Left kidney (tissue), 2 donors: Measurements from ENCODE around the gene SVIL. TPM values are rescaled to one million over a fixed set of nuclear protein-coding genes. Genes with fewer than 3 reads are reported as not detected.
"Not testable (repeated sequence)": the region's sequence is repeated elsewhere in the genome, so short reads cannot be mapped to it uniquely, and the experiment has no call there.

Source experiments
- DNase-seq: peaks from one replicate; pipeline ENCODE4 v3.0.0-alpha.2; 2013
- polyA plus RNA-seq: library from polyadenylated mRNA; unstranded; fragments of 120-200 nt; gene quantifications from one replicate; pipeline ENCODE4 v1.2.1, GENCODE V29; 2013; ENCODE audit not compliant: insufficient read length

SVIL gene
- polyA plus RNA-seq, 1 donor: 43.8 TPM

DNA sequence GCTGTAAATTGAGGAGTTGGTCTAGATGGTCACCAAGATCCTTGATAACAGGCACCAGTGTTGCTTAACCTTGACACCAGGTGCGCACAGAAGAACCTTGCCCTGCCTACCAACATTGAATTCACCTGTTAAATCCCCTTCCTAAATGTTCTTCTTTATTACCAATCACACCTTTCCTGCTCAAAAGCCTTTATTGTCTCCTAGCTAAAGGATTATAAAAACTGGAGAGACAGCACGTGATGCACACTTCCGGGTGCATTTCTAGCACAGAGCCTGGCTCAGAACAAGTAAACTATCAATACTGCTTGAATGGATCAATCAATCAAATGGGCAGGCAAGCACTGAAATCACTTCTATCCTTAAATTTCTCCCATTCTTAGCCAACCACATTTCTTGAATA lies 56.3 kb downstream of the SVIL start:
- no peak for DNase-seq

- DNase-seq: no peak
These were observed 58.1 kb downstream of the SVIL start for GRCh38 chr10:29576681-29577080.

DNA sequence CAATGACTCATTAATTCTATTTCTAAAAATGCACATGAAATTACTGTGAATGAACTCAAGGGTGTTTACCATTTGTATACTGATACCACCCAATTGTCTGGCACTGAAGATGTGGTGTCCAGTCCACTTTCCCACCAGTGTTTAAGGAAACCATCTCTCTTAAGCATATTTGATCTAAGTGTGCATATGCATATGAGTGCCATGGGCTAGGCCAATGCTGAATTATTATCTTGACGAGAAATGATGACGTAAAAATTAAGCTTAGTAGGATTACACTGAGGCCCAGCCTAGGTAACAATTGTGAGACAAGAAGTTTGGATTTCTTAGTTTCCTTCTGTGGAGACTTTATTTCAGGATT lies 59.7 kb downstream of the SVIL start:
- DNase-seq: no peak

- DNase-seq: not testable (repeated sequence)
These were observed 60.3 kb downstream of the SVIL start for GRCh38 chr10:29574212-29575097.

DNA sequence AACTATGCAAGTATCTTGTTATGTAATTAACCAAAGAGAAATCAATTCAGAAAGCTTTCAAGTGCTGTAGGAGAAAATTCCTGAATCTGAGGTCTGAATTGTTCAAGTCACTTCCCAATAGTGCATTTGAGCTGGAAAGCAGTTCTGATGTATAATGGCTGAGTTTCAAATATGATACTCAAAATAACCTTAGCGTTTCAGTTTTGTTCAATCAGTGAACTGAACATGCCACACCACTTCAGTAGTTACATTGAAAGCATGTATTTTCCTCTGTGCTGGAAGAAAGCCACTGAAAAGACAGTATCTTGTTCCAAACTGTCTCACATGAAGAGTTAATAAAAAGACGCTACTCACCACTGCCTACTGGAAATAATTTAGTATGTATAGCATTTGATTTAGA lies 64.5 kb downstream of the SVIL start:
- not testable (repeated sequence) for DNase-seq

GRCh38 chr10:29569795-29570194 lies 65.0 kb downstream of the SVIL start:
- no peak for DNase-seq

- DNase-seq: no peak
These were observed 67.8 kb downstream of the SVIL start for GRCh38 chr10:29567003-29567402.

- not testable (repeated sequence) for DNase-seq
These were observed 68.6 kb downstream of the SVIL start for GRCh38 chr10:29566209-29566608.

DNA sequence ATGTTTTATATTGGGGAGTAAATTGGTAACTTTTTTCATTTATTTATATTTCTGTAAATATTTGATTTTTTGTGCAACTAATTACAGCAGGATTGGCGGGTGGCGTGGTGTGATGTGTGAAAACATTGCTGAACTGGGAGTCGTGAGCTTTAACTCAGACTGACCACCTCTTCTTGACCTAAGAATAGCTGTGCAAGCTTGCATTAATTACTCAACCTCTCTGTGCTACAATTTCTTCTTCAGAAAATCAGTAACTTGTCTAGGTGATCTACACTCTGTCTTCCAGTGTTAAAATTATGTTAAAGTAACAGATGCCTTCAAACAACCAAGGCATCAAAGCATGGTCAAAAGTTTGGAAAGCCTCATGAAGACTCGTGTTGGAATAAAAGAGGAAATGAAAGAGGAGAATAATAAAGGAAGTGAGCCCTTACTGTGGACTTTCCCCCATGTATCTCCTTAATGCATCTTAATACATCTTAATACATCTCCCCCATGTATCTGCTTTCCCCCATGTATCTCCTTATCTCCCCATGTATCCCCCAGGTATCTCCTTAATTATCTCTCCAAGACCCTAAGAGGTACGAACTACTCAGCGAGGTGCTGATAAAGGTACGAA lies 71.2 kb downstream of the SVIL start:
- DNase-seq: no peak

GRCh38 chr10:29563006-29563405 lies 71.8 kb downstream of the SVIL start:
- not testable (repeated sequence) for DNase-seq

DNA sequence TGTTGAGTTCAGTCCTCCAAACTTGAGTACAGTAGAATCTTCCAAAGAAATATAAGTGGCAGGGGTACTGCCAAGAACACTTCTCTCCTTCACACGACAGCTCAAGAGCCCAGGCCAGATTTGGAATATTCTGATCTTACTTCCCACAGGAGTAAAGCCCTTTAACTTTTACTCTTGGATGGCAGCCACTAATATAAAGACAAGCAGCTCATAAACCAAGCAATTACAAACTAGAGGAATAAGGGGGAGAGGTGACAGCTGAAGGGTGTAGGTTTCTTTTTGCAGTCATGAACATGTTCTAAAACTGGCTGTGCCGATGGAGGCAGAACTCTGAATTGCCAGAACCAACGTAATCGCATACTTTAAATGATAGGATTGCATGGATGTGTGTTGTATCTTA lies 74.8 kb downstream of the SVIL start:
- DNase-seq: no peak

- no peak for DNase-seq
These were observed 77.1 kb downstream of the SVIL start for GRCh38 chr10:29557665-29558064.

DNA sequence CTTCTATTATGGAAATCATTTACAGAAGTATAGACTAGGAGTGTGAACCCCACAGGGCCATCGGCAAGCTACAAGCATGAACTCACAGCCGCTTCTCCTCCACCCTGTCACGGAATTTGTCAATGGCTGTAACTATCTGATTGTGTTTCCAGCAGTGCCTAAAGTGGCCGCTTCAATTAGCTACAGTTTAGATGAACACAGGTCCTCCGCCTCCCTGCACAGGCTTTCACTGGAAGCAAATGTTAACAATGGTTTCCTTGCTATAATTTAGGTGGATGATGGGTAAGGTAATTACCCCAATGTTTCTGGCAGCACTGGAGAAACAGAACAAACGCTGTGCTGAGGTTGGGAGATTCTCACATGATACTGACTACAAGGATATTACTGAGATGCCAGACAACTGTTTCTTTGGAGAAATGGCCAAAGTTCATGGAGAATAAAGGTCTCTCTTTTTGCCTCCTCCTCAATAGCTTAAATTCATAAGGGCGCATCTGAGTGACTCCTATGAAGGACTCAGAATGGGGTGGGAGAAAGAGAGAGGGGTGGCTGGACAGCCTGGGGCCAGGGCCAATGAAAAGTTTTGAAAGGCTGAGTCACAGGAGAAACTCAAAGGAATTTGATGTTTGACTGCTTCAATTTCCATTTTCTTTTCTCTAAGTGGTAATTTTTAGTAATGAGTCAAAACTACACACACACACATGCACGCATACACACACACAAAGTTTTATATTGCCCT lies 78.9 kb downstream of the SVIL start:
- no peak for DNase-seq

DNA sequence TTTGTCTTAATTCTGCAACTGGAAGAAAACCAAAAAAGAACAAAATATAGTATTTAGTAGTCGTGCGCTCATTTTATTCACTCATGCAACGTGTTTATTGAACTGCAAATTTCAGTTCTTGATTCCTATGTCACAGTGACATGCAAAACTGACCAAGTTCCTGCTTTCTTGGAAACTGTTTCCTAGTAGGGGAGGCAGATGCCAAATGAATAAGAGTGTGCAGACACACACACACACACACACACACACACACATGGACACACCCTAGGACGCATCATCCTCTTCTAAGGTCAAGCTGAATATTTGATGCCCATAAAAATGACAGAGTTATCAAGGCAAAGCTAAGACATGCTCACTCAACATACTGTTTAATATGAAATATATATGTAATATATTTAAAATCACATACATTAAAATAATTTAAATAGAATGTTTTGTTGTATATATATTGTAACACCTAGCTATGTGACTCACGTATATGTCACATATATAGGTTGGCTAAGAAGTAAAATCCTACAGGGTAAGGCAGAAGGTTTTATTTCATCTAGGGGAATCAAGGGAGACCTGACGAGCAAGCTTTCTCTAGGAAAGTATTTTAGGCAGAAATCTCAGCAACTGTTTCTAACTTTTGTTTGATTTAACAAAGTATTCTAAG lies 79.6 kb downstream of the SVIL start:
- no peak for DNase-seq

- no peak for DNase-seq
These were observed 80.1 kb downstream of the SVIL start for GRCh38 chr10:29554660-29555059.

GRCh38 chr10:29553544-29554250 lies 81.1 kb downstream of the SVIL start:
- no peak for DNase-seq

DNA sequence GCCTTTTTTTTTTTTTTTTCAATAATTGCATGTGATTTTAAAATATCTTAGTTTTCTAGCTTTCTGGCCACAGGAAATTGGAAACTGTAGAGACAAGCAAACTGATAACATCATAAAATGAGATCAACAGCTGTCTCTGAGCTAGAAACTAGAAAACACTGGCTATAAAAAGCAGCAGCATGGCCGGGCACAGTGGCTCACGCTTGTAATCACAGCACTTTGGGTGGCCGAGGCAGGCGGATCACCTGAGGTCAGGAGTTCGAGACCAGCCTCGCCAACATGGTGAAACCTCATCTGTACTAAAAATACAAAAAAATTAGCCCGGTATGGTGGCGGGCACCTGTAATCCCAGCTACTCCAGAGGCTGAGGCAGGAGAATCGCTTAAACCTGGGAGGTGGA lies 81.7 kb downstream of the SVIL start:
- DNase-seq: not testable (repeated sequence)

GRCh38 chr10:29549493-29549892 lies 85.3 kb downstream of the SVIL start:
- DNase-seq: not testable (repeated sequence)

DNA sequence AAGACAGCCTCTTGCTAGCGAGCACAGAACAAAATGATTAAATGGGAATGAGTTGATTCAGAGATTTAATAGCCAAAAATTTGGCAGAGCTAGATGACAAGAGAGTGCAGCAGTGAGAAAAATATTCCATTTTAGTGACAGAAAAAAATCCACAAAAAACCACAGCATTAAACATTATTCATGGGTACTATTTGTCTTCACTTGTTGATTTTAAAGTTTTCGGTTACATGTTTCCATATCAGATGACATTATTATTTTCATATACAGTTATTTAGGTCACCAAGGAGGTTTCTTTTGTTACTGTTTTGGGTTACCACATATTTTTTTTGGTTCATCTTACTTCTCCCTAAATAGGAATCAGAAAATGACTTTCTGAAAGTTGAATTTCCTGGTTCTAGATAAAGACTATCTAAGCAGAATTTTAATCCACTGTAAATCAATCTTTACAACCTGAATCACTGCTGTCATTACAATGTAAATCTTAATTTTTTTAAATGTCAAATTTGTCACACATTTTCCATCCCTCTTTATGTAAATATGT lies 87.9 kb downstream of the SVIL start:
- DNase-seq: no peak

DNA sequence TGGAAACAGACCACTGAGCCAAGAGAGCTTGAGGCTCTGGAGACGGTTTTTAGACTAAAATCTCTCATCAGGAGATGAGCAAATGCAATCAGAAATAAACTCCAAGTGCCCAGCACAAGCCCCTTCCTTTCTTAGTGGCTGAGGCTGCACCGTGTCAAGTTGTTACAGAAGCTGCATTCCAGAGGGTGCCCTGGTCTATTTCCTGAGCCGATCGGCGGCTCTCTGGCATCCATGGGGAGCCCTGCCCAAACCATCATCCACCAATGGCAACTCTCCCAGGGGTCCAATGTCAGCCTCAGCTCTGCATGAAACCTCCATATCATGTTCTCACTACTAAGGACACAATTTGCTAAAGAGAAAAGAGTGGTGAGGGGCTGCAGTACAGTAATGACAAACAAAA lies 89.6 kb downstream of the SVIL start:
- DNase-seq: no peak

- no peak for DNase-seq
These were observed 91.1 kb downstream of the SVIL start for GRCh38 chr10:29543715-29544114.

DNA sequence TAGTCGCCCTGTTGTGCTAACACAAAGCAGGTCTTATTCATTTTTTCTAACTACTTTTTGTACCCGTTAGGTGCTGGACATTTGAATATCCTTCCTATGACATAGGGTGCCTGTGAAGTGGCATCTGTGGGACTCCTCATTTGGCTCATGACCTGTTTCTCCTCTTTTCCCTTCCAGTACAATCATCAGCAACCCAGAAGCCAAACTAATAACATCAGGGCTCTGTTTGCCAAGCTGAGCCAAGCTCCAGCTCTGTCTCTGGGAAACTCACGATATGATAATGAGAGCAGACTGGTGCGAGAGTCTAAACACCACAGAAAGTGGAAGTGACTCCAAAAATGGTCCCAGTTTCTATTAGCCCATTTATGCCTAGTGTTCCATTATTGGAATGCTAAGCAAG lies 92.0 kb downstream of the SVIL start:
- DNase-seq: no peak
